HFF-Myc (cell line): ENCODE results near the gene FMO4.
"Not testable (repeated sequence)": the region's sequence is repeated elsewhere in the genome, so short reads cannot be mapped to it uniquely, and the experiment has no call there.

ENCODE experiments used
- DNase-seq: peaks from one replicate; pipeline ENCODE4 v3.0.0-alpha.2; 2011; ENCODE audit warnings: low read depth; ENCODE audit errors: extremely low read depth
- H3K4me3 ChIP-seq: replicated peaks from 2 replicates; pipeline ENCODE4 v1.5.1; 2011; ENCODE audit warnings: low read depth, mild to moderate bottlenecking, control low read depth, low read length
- TF ChIP-seq, protein P1 (sequence below): IDR thresholded peaks from 2 replicates; pipeline ENCODE4 v1.5.1; 2012; ENCODE audit warnings: mild to moderate bottlenecking, low read depth, low read length, control low read depth; ENCODE audit errors: missing control alignments

Gene FMO4

DNA sequence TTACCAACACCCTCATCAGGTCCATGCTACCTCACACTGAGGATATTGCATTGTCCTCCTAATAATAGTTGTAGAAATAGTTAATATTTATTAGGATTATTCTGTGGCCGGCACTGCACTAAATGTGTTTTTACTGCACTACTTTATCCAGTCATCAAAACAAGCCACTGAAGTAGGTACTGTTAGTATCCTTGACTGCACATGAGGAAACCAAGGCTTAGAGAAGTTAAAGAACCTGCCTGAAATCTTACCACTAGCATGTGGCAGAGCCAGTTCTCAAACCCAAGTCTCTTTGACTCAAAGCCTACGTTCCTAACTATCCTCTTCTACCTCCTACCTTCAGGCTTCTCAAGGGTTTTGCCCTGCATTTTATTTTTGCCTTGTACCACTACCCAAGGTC lies 34.7 kb upstream of the FMO4 start:
- TF ChIP-seq, protein P1, sequence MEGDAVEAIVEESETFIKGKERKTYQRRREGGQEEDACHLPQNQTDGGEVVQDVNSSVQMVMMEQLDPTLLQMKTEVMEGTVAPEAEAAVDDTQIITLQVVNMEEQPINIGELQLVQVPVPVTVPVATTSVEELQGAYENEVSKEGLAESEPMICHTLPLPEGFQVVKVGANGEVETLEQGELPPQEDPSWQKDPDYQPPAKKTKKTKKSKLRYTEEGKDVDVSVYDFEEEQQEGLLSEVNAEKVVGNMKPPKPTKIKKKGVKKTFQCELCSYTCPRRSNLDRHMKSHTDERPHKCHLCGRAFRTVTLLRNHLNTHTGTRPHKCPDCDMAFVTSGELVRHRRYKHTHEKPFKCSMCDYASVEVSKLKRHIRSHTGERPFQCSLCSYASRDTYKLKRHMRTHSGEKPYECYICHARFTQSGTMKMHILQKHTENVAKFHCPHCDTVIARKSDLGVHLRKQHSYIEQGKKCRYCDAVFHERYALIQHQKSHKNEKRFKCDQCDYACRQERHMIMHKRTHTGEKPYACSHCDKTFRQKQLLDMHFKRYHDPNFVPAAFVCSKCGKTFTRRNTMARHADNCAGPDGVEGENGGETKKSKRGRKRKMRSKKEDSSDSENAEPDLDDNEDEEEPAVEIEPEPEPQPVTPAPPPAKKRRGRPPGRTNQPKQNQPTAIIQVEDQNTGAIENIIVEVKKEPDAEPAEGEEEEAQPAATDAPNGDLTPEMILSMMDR = no peak
- H3K4me3 ChIP-seq = no peak overlapping the region
- no peak for DNase-seq

DNA sequence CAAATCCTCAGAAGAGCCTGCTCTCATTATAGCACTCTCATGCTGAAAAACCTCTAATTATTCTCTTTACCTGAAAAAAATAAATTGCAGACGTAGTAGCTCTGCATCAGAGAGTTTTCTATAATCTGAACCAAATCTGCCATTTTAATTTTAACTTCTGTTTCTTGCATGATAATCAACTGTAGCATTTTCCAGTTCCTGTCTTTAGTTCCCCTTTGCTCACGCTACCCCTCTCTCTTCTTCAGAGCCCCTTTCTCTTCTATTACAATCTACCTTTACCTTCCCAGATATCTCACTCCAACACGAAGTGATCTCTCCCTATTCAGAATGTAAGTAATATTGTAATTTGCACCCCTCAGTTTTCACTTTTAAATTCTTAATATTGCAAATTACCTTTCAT lies 34.3 kb upstream of the FMO4 start:
- H3K4me3 ChIP-seq = no peak overlapping the region
- TF ChIP-seq, protein P1 = no peak
- DNase-seq = no peak

DNA sequence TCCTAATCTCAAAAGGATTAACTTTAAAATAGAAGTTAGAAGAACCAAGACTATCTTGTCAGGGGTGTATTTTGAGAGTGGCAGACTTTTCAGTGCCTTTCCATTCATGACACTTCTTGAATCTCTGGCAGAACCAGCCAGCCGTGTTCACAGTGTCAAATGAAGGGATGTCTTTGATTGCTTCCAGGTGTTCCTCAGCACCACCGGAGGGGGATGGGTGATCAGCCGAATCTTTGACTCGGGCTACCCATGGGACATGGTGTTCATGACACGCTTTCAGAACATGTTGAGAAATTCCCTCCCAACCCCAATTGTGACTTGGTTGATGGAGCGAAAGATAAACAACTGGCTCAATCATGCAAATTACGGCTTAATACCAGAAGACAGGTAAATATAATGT lies 33.4 kb upstream of the FMO4 start:
- TF ChIP-seq, protein P1 = no peak
- no peak overlapping the region for H3K4me3 ChIP-seq
- DNase-seq = no peak

DNA sequence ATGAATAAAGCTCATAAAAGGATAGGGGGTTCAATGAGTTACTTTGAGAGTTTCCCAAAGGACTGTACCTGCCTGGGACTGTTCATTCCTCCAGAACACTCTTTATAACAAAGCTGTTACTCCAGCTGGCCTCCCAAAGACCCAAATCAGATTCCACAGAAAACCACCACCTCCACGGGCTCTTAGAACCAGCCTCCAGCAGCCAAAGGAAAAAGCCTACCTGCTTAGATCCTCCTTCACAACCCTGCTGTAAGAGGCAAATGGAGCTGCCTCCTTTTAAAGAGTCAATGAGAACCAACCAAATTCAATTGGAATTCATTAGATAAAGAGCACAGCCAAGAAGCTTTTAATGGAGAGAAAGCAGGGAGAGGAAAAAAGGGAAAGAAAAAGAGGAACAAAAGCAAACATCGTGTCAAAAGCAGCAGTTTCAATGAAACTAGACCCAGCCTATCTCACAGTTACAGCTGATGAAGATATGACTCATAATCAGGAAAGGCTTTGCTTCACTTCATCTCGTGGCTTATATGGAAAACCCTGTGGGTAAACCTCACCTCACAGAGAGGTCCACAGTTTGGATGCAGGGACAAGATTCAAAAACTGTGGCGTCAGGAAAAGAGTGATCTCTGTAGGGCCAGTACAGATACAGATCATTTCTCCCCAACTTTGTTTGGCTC lies 27.8 kb upstream of the FMO4 start:
- DNase-seq = no peak
- H3K4me3 ChIP-seq = no peak overlapping the region
- TF ChIP-seq, protein P1 = no peak

DNA sequence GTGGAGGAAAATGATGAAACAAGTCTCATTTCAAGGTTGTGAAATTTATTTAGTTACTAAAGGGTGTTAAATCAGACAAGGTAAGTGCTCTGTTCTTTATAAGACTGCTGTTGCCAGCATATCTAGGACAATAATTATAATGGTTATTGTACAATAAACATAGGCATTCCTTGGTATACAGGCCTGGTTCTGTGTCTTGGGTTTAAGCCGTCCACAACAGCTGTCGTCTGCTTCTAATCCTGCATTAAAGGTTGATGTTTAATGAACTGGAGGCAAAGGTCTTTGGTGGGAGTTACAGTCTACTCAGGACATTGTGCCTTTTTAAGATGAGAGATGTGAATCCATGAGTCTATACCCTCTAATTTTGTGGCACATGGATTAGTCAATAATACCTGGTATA lies 23.4 kb upstream of the FMO4 start:
- H3K4me3 ChIP-seq = no peak overlapping the region
- TF ChIP-seq, protein P1 = no peak
- no peak for DNase-seq

DNA sequence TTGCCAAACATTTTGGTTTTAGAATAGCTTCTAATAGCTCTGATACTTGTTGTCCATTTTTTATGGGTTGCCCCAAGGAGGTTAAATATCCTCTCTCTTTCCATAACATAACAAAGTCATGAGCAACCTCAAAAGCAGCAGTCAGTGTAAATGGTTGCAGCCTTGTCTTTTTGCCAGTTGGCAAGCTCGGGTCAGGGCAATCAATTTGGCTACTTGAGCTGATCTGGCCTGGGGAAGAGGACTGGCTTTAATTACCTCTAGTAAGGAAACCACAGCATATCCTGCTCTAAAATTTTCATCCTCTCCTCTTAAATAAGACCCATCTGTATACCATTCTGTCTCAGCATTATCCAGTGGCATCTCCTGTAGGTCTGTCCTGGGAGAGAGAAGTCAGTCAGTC lies 21.2 kb upstream of the FMO4 start:
- DNase-seq = peak; percentile 97
- TF ChIP-seq, protein P1 = no peak
- H3K4me3 ChIP-seq = no peak overlapping the region

DNA sequence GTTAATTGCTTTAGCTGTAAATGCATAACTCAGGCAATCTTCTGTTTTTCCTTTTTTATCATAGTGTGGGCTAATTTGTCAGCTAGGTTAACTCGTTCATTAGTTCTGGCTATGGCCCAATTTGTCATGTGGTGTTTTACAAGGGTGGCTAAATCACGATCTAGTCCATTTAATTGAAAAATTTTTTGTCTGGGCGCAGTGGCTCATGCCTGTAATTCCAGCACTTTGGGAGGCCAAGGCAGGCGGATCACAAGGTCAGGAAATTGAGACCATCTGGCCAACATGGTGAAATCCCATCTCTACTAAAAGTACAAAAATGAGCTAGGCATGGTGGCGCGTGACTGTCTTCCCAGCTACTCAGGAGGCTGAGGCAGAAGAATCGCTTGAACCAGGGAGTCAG lies 18.6 kb upstream of the FMO4 start:
- H3K4me3 ChIP-seq = not testable (repeated sequence)
- DNase-seq = peak; percentile 81
